HFFc6 (cell line): ENCODE results near the gene CA12. TPM values are rescaled to one million over a fixed set of nuclear protein-coding genes. Genes with fewer than 3 reads are reported as not detected.

Source experiments
- DNase-seq: peaks from one replicate; pipeline ENCODE4 v3.0.0-alpha.2; 2018
- H3K27ac Mint-ChIP-seq: 2 replicates; pipeline ENCODE4 v1.8.0; 2020; ENCODE audit warnings: mild to moderate bottlenecking, mixed read lengths
- H3K27me3 Mint-ChIP-seq: 2 replicates; pipeline ENCODE4 v1.8.0; 2021; ENCODE audit warnings: mild to moderate bottlenecking, moderate library complexity, mixed read lengths; ENCODE audit not compliant: insufficient read depth
- H3K36me3 Mint-ChIP-seq: 2 replicates; pipeline ENCODE4 v1.8.0; 2021; ENCODE audit warnings: low read depth, mixed read lengths
- H3K4me1 Mint-ChIP-seq: 2 replicates; pipeline ENCODE4 v1.8.0; 2020; ENCODE audit warnings: low read depth, mixed read lengths
- H3K4me3 Mint-ChIP-seq: 2 replicates; pipeline ENCODE4 v1.8.0; 2020; ENCODE audit warnings: mild to moderate bottlenecking, moderate library complexity, mixed read lengths
- H3K9me3 Mint-ChIP-seq: 2 replicates; pipeline ENCODE4 v1.8.0; 2020; ENCODE audit warnings: mild to moderate bottlenecking, mixed read lengths
- total RNA-seq, 6 experiments: library from RNA; stranded (reverse); fragmentation: NEBNext Ultra II Directional; extraction: Animal tissue kit (Norgen Biotek cat#: 25700); gene quantifications; 2 replicates in 1 of 6; 3 replicates in 5 of 6; pipeline ENCODE4 v1.2.3, GENCODE V29; 2021
- TF ChIP-seq, protein P1 (sequence below): fragments of 200-600 bp; sonication (generic); IDR thresholded peaks from 2 replicates; pipeline ENCODE4 v1.5.0; 2021; ENCODE audit warnings: antibody characterized with exemption, mild to moderate bottlenecking

The CA12 gene
- total RNA-seq, 6 experiments from 2014 or later, result 8.3 to 18.2 (median 15.8) TPM

DNA sequence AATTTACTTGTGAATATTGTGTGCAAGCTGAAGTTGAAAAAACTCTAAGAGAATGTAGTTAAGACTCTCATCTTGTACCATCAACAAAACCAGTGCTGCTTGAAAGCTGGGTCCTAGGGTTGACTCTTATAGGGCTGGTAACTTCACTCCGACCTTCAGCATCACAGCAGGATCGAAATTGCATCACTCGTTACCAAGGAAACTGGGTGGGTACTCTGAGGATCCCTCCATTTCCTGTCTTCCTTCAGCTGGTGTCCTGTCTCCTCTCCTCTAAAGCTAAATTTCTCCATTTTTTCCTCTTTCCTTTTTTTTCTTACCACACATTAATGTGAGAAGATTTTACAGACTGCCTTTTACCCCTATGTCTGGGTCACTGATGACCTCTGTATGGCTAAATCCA lies 107.2 kb downstream of the CA12 start:
- H3K27ac Mint-ChIP-seq, result no peak overlapping the region
- H3K36me3 Mint-ChIP-seq, result peaks cover 15% of the 10 kb centered on the region
- DNase-seq, result no peak
- H3K4me3 Mint-ChIP-seq, result no peak overlapping the region
- no peaks in the 10 kb centered on the region for H3K27me3 Mint-ChIP-seq
- TF ChIP-seq, protein P1, sequence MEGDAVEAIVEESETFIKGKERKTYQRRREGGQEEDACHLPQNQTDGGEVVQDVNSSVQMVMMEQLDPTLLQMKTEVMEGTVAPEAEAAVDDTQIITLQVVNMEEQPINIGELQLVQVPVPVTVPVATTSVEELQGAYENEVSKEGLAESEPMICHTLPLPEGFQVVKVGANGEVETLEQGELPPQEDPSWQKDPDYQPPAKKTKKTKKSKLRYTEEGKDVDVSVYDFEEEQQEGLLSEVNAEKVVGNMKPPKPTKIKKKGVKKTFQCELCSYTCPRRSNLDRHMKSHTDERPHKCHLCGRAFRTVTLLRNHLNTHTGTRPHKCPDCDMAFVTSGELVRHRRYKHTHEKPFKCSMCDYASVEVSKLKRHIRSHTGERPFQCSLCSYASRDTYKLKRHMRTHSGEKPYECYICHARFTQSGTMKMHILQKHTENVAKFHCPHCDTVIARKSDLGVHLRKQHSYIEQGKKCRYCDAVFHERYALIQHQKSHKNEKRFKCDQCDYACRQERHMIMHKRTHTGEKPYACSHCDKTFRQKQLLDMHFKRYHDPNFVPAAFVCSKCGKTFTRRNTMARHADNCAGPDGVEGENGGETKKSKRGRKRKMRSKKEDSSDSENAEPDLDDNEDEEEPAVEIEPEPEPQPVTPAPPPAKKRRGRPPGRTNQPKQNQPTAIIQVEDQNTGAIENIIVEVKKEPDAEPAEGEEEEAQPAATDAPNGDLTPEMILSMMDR, result no peak
- H3K4me1 Mint-ChIP-seq, result peaks cover 29% of the 10 kb centered on the region
- H3K9me3 Mint-ChIP-seq, result no peaks in the 10 kb centered on the region

Other genes starting within 250 kb of the CA12 start
- gene RPS27L, start 224.4 kb downstream of the CA12 start, total RNA-seq, result 100 to 1,000 TPM; 422 to 573 (median 537) TPM
- 10 to 100 TPM; 24.7 to 38.4 (median 33.2) TPM for gene RAB8B, start 192.2 kb downstream of the CA12 start, total RNA-seq
- 10 to 100 TPM; 23.7 to 38.7 (median 33.6) TPM for gene APH1B, start 104.2 kb downstream of the CA12 start, total RNA-seq
- 10 to 100 TPM; 16.8 to 26.2 (median 23.1) TPM for gene USP3, start 122.7 kb upstream of the CA12 start, total RNA-seq
- under 1 TPM; 0.20 to 0.57 (median 0.29) TPM for gene FBXL22, start 215.5 kb upstream of the CA12 start, total RNA-seq